K562 (cell line): Measurements from ENCODE around the gene RPUSD1. TPM values are rescaled to one million over a fixed set of nuclear protein-coding genes. Genes with fewer than 3 reads are reported as not detected.

Experiments
- ATAC-seq: fragments of 200-7000 bp; cut with Tn5 transposase; 3 replicates; pipeline ENCODE4 v1.9.1; 2020; ENCODE audit warnings: moderate library complexity
- BruUV-seq: library from RNA; stranded (reverse); fragments of 400-500 nt; replicated peaks from 2 replicates; lab custom pipeline; 2021; lab: Mats Ljungman, UMichigan
- CTCF ChIA-PET: fragments of 300-600 bp; formaldehyde crosslinking; extraction: SDS; loops from one replicate; lab custom pipeline; 2021; ENCODE audit warnings: low intra/inter-chr PET ratio; lab: Yijun Ruan, JAX
- POLR2A ChIA-PET: fragments of 300-600, 350-650 bp; sonication (Branson Sonifier 250); formaldehyde crosslinking; extraction: SDS; loops from one replicate; lab custom pipeline; 2021; ENCODE audit warnings: antibody characterized with exemption, inconsistent platforms; lab: Yijun Ruan, JAX
- DNase-seq, 4 experiments: peaks; one replicate each; pipeline versions ENCODE4 v3.0.0 to v3.0.0-alpha.2; 2011 to 2018; ENCODE audit warnings: low spot score in 3 of 4, mixed read lengths in 3 of 4; ENCODE audit errors: extremely low read depth in 1 of 4
- FAIRE-seq: peaks from 2 replicates; lab custom pipeline; 2011; peaks lifted over from hg19 to GRCh38; lab: Jason Lieb, UNC
- H2AFZ ChIP-seq: 2 replicates; pipeline ENCODE4 v1.6.0; 2011; ENCODE audit warnings: low read depth, low read length, control low read depth, inconsistent platforms
- H3K27ac ChIP-seq: fragments of 200-600 bp; 3 replicates; pipeline ENCODE4 v1.8.0; 2011; ENCODE audit warnings: low read depth, mild to moderate bottlenecking, control low read depth, inconsistent platforms, low read length, moderate library complexity, mixed read lengths; ENCODE audit errors: extremely low read depth
- H3K27me3 ChIP-seq, 2 experiments: fragments of 300-600 bp in 1 of 2; 2 replicates in 1 of 2; 3 replicates in 1 of 2; pipeline versions ENCODE4 v1.6.0 to v1.8.0; 2011; ENCODE audit warnings: inconsistent platforms in 2 of 2, low read length in 2 of 2, mild to moderate bottlenecking in 1 of 2, mixed read lengths in 1 of 2, moderate library complexity in 1 of 2; ENCODE audit not compliant: control insufficient read depth in 2 of 2, insufficient read depth in 2 of 2
- H3K36me3 ChIP-seq: fragments of 300-600 bp; 3 replicates; pipeline ENCODE4 v1.8.0; 2011; ENCODE audit warnings: mild to moderate bottlenecking, low read length, inconsistent platforms; ENCODE audit not compliant: control insufficient read depth, insufficient read depth
- H3K4me1 ChIP-seq, 2 experiments: fragments of 200-600 bp in 1 of 2; replicated peaks in 1 of 2; 2 replicates in 1 of 2; 3 replicates in 1 of 2; pipeline versions ENCODE4 v1.5.1 to v1.8.0; 2011; ENCODE audit warnings: inconsistent platforms in 2 of 2, low read length in 2 of 2, mild to moderate bottlenecking in 1 of 2, mixed read lengths in 1 of 2, moderate library complexity in 1 of 2; ENCODE audit not compliant: control insufficient read depth in 2 of 2, insufficient read depth in 2 of 2
- H3K4me2 ChIP-seq: 2 replicates; pipeline ENCODE4 v1.6.1; 2011; ENCODE audit warnings: low read length, control low read depth, inconsistent platforms, mixed read lengths; ENCODE audit not compliant: insufficient read depth
- H3K4me3 ChIP-seq: fragments of 200-600 bp; sonication (generic), shearing (Covaris generic); 2 replicates; pipeline ENCODE4 v1.5.1; 2016; ENCODE audit warnings: control low read depth, inconsistent platforms
- H3K79me2 ChIP-seq: fragments of 200-600 bp; 3 replicates; pipeline ENCODE4 v1.8.0; 2011; ENCODE audit warnings: low read length, inconsistent platforms; ENCODE audit not compliant: control insufficient read depth, insufficient read depth
- H3K9ac ChIP-seq, 2 experiments: 2 replicates each; pipeline versions ENCODE4 v1.6.0 to v1.6.1; 2011; ENCODE audit warnings: low read depth in 2 of 2, low read length in 2 of 2, control low read depth in 1 of 2, inconsistent platforms in 1 of 2, mild to moderate bottlenecking in 1 of 2, mixed read lengths in 1 of 2; ENCODE audit not compliant: insufficient read depth in 1 of 2
- H3K9me1 ChIP-seq: one replicate; pipeline ENCODE4 v1.6.0; 2011; ENCODE audit warnings: inconsistent platforms, mild to moderate bottlenecking, low read length, moderate library complexity; ENCODE audit not compliant: control insufficient read depth, insufficient read depth
- H3K9me3 ChIP-seq: replicated peaks from 2 replicates; pipeline ENCODE4 v1.5.1; 2011; ENCODE audit warnings: low read depth, low read length, inconsistent platforms; ENCODE audit not compliant: control insufficient read depth, insufficient read depth
- H4K20me1 ChIP-seq: replicated peaks from 2 replicates; pipeline ENCODE4 v1.6.1; 2011; ENCODE audit warnings: low read length, inconsistent platforms, mixed read lengths; ENCODE audit not compliant: control insufficient read depth, insufficient read depth
- FOXK1 ChIP-seq: sonication (generic); formaldehyde crosslinking; IDR thresholded peaks from 2 replicates; pipeline ENCODE4 v1.8.0; 2022; ENCODE audit warnings: missing genetic modification reagents, mild to moderate bottlenecking, borderline replicate concordance
- GTF2A2 ChIP-seq: IDR thresholded peaks from 2 replicates; pipeline ENCODE4 v1.6.1; 2016; ENCODE audit warnings: mild to moderate bottlenecking, missing genetic modification characterization, missing compliant biosample characterization
- HCFC1 ChIP-seq: IDR thresholded peaks from 2 replicates; pipeline ENCODE4 v1.6.1; 2012; ENCODE audit warnings: low read depth, low read length, improper control_type of control experiment
- JUND ChIP-seq, 2 experiments: IDR thresholded peaks; 2 replicates in 1 of 2; 3 replicates in 1 of 2; pipeline ENCODE4 v1.6.1; 2011; ENCODE audit warnings: borderline replicate concordance in 2 of 2, low read depth in 2 of 2, low read length in 2 of 2, improper control_type of control experiment in 1 of 2, missing biosample characterization in 1 of 2, missing genetic modification characterization in 1 of 2, missing genetic modification reagents in 1 of 2
- MGA ChIP-seq: fragments of 450-650 bp; IDR thresholded peaks from 2 replicates; pipeline ENCODE4 v1.6.1; 2016; ENCODE audit warnings: mild to moderate bottlenecking, moderate library complexity
- NFXL1 ChIP-seq: fragments of 450-650 bp; formaldehyde crosslinking; IDR thresholded peaks from 2 replicates; pipeline ENCODE4 v1.4.0; 2021; ENCODE audit warnings: mild to moderate bottlenecking
- PTRF ChIP-seq: fragments of 450-650 bp; IDR thresholded peaks from 2 replicates; pipeline ENCODE4 v1.6.1; 2016; ENCODE audit warnings: mild to moderate bottlenecking, missing genetic modification characterization, missing compliant biosample characterization
- RFX1 ChIP-seq: fragments of 450-650 bp; IDR thresholded peaks from 2 replicates; pipeline ENCODE4 v1.6.1; 2016; ENCODE audit warnings: mild to moderate bottlenecking, moderate library complexity
- ZNF143 ChIP-seq: sonication (generic); formaldehyde crosslinking; IDR thresholded peaks from 2 replicates; pipeline ENCODE4 v1.9.0; 2022; ENCODE audit warnings: mild to moderate bottlenecking, missing genetic modification reagents
- ZNF444 ChIP-seq: fragments of 250-450 bp; sonication (Bioruptor Pico); IDR thresholded peaks from 2 replicates; pipeline ENCODE4 v1.4.0; 2020; ENCODE audit warnings: mild to moderate bottlenecking, moderate library complexity
- WGBS: fragments of 100-300 bp; shearing (Covaris generic); methylation state at CpG from one replicate; pipeline ENCODE4 v1.1.6; 2016; ENCODE audit warnings: low coverage, mixed read lengths; ENCODE audit not compliant: insufficient coverage; ENCODE audit errors: missing lambda C conversion rate; 5-methylcytosine and 5-hydroxymethylcytosine counted together
- in situ Hi-C: fragments of 300-500 bp; cut with MboI; formaldehyde crosslinking; loops from 4 replicates; pipeline ENCODE4 v1.15.0; 2018; ENCODE audit warnings: inconsistent platforms, mixed read lengths
- intact Hi-C: fragments of 100-400 bp; cut with micrococcal nuclease; formaldehyde crosslinking; loops from 2 replicates; pipeline ENCODE4 v1.14.2; 2022
- polyA plus RNA-seq, 8 experiments: library from polyadenylated mRNA; depleted of rRNA in 4 of 8; stranded (reverse) in 5 of 8; unstranded in 3 of 8; fragments of >200 nt; fragmentation: Nextera tagmentation in 2 of 8; fragmentation: Illumina TruSeq in 1 of 8; extraction: Ambion mirVana in 2 of 8; extraction: Trizol in 1 of 8; gene quantifications; 2 replicates each; pipeline versions ENCODE4 v1.2.1 to v1.2.3, GENCODE V29; 2011 to 2014; ENCODE audit warnings: inconsistent platforms in 1 of 8, missing spikeins in 1 of 8
- total RNA-seq, 7 experiments: library from RNA; depleted of rRNA in 6 of 7; stranded (reverse); fragments of >200 nt in 6 of 7; fragmentation: Illumina TruSeq in 2 of 7; extraction: Trizol in 2 of 7; gene quantifications; 2 replicates each; pipeline versions ENCODE4 v1.2.1 to v1.2.3, GENCODE V29; 2011 to 2021; ENCODE audit warnings: low replicate concordance in 1 of 7

RPUSD1 gene
- total and polyA plus RNA-seq, 9 of the 15 experiments (the other 6 are each of a cell fraction or from before 2014, with no cell fraction given) = 0.45 to 56.6 (median 12.0) TPM

GRCh38 chr16:769184-769784 lies 18.9 kb downstream of the RPUSD1 start:
- 42% methylated on average over 18 of the region's 20 CpGs for WGBS
- Histone ChIP-seq H3K4me3 (no peak overlapping the region), H3K9me3 (no peaks in the 10 kb centered on the region), H3K79me2 (no peaks in the 10 kb centered on the region), H3K9me1 (peaks cover 2% of the 10 kb centered on the region), H3K27me3 (peaks cover 0 to 6% of the 10 kb centered on the region in 2 experiments; a peak in 1 of 5 replicates), H3K4me1 (peaks cover 0 to 67% of the 10 kb centered on the region in 2 experiments; a peak in 2 of 5 replicates), H3K9ac (no peak overlapping the region; a peak in 1 of 4 replicates), H3K27ac (no peak overlapping the region), H3K36me3 (no peaks in the 10 kb centered on the region), H3K4me2 (no peak overlapping the region), H4K20me1 (0 out of 2 replicates have a peak, but pooled peaks cover 3% of the 10 kb centered on the region), H2AFZ (no peak overlapping the region)
- DNase-seq = no peak
- intact Hi-C loops (no loop called here), in situ Hi-C loops (no loop called here)
- POLR2A ChIA-PET = interaction anchor here (0.9 kb wide), 1 partner anchor 11 kb away, joined by 7 read pairs; no protein-coding TSS in a partner anchor
- CTCF ChIA-PET = no interaction called here
- ATAC-seq = peak; percentile 50; the same call in 2 of the 3 replicates
- no peak for FAIRE-seq
- no TSS peak for BruUV-seq
- TF ChIP-seq ZNF143 (CRISPR knock-in tag) = no peak
- no peak for TF ChIP-seq JUND (IDR thresholded peaks at IDR 0.05; ENCODE audit: borderline replicate concordance, low read depth, low read length)
- TF ChIP-seq JUND (tag; IDR thresholded peaks at IDR 0.05; ENCODE audit: borderline replicate concordance, low read depth, low read length) = no peak
- no peak for TF ChIP-seq HCFC1
- TF ChIP-seq FOXK1 = no peak
- TF ChIP-seq NFXL1 (CRISPR knock-in tag) = no peak
- no peak for TF ChIP-seq PTRF (tag)
- no peak for TF ChIP-seq ZNF444 (CRISPR knock-in tag)
- no peak for TF ChIP-seq MGA
- TF ChIP-seq RFX1 = no peak
- no peak for TF ChIP-seq GTF2A2 (tag)
